Panc1 (cell line): ENCODE measurements around the gene COL4A1. TPM values are rescaled to one million over a fixed set of nuclear protein-coding genes. Genes with fewer than 3 reads are reported as not detected.

Source experiments
- ATAC-seq: fragments of 200-7000 bp; cut with Tn5 transposase; 2 replicates; pipeline ENCODE4 v1.9.1; 2020; ENCODE audit warnings: mild to moderate bottlenecking, moderate library complexity
- BruUV-seq: library from RNA; stranded (reverse); fragments of 400-500 nt; replicated peaks from 2 replicates; lab custom pipeline; 2021; lab: Mats Ljungman, UMichigan
- CTCF ChIA-PET: fragments of 300-600 bp; sonication (Branson Sonifier 250); formaldehyde crosslinking; loops from one replicate; lab custom pipeline; 2022; ENCODE audit warnings: antibody characterized with exemption; lab: Charles Lee
- POLR2A ChIA-PET: fragments of 300-600 bp; sonication (Branson Sonifier 250); formaldehyde crosslinking; loops from one replicate; lab custom pipeline; 2022; ENCODE audit warnings: antibody characterized with exemption; lab: Charles Lee
- DNase-seq: peaks from one replicate; pipeline ENCODE4 v3.0.0-alpha.2; 2010; ENCODE audit warnings: low read depth, low spot score
- H3K27ac ChIP-seq: 2 replicates; pipeline ENCODE4 v1.5.1; 2011; ENCODE audit warnings: mild to moderate bottlenecking, low read length, inconsistent platforms
- H3K27me3 ChIP-seq: fragments of 200-500 bp; sonication (Bioruptor generic); 2 replicates; pipeline ENCODE4 v1.6.0; 2014; ENCODE audit warnings: low read length, inconsistent platforms; ENCODE audit not compliant: control insufficient read depth, insufficient read depth
- H3K36me3 ChIP-seq: fragments of 200-500 bp; sonication (Bioruptor generic); 2 replicates; pipeline ENCODE4 v1.5.1; 2014; ENCODE audit warnings: inconsistent platforms, mild to moderate bottlenecking, low read length, moderate library complexity; ENCODE audit not compliant: control insufficient read depth, insufficient read depth
- H3K4me1 ChIP-seq: 2 replicates; pipeline ENCODE4 v1.5.1; 2011; ENCODE audit warnings: inconsistent platforms, mild to moderate bottlenecking, low read length, moderate library complexity; ENCODE audit not compliant: control insufficient read depth, insufficient read depth
- H3K4me3 ChIP-seq, 2 experiments: 2 replicates each; pipeline ENCODE4 v1.5.1; 2011 to 2012; ENCODE audit warnings: low read depth in 2 of 2, low read length in 2 of 2, mild to moderate bottlenecking in 2 of 2, inconsistent platforms in 1 of 2, moderate library complexity in 1 of 2
- H3K9me3 ChIP-seq: fragments of 200-500 bp; sonication (Bioruptor generic); 2 replicates; pipeline ENCODE4 v1.5.1; 2014; ENCODE audit warnings: low read depth, mild to moderate bottlenecking, inconsistent platforms, low read length, moderate library complexity; ENCODE audit not compliant: control insufficient read depth, insufficient read depth
- CTCF ChIP-seq: fragments of 450-650 bp; IDR thresholded peaks from 2 replicates; pipeline ENCODE4 v1.5.1; 2017; ENCODE audit warnings: mild to moderate bottlenecking
- POLR2AphosphoS5 ChIP-seq: IDR thresholded peaks from 2 replicates; pipeline ENCODE4 v1.6.1; 2012; ENCODE audit warnings: mild to moderate bottlenecking, low read depth, low read length, moderate library complexity
- SIN3A ChIP-seq: IDR thresholded peaks from 2 replicates; pipeline ENCODE4 v1.6.1; 2012; ENCODE audit warnings: low read depth, mild to moderate bottlenecking, low read length, moderate library complexity, borderline replicate concordance; ENCODE audit not compliant: insufficient read depth
- TCF7L2 ChIP-seq: IDR thresholded peaks from 2 replicates; pipeline ENCODE4 v1.6.1; 2011; ENCODE audit warnings: mild to moderate bottlenecking, low read depth, low read length, inconsistent platforms
- in situ Hi-C: cut with HindIII; loops from 2 replicates; pipeline ENCODE4 v1.10.0; 2016; ENCODE audit warnings: low sequenced_read_pairs, low pct_unique_long_range_greater_than_20kb
- intact Hi-C: fragments of 100-400 bp; cut with micrococcal nuclease; formaldehyde crosslinking; loops from one replicate; pipeline ENCODE4 v1.10.0; 2022; ENCODE audit not compliant: unreplicated experiment
- total RNA-seq: library from RNA; stranded (reverse); gene quantifications from one replicate; pipeline ENCODE4 v1.2.1, GENCODE V29; 2021; ENCODE audit not compliant: unreplicated experiment
- TF ChIP-seq, protein P1 (sequence below), 2 experiments: IDR thresholded peaks; 2 replicates each; pipeline ENCODE4 v1.6.1; 2011 to 2012; ENCODE audit warnings: low read depth in 2 of 2, control low read depth in 1 of 2, low read length in 1 of 2, mild to moderate bottlenecking in 1 of 2, moderate library complexity in 1 of 2; ENCODE audit not compliant: insufficient read depth in 1 of 2

Gene COL4A1
- total RNA-seq, 1 experiment from 2014 or later: 1.1 TPM

GRCh38 chr13:110297766-110298504, 9.0 kb downstream of the COL4A1 start:
- intact Hi-C loops: no loop called here
- no peaks in the 10 kb centered on the region; the same call in 1 of the 2 replicates for H3K27me3 ChIP-seq
- no peaks in the 10 kb centered on the region for H3K4me1 ChIP-seq
- ChIA-PET CTCF (no interaction called here), POLR2A (interaction anchor here (0.6 to 0.7 kb wide), 2 partner anchors 65 to 537 kb away, joined by 3 to 7 read pairs; no protein-coding TSS in a partner anchor)
- no peak overlapping the region for H3K27ac ChIP-seq
- TF ChIP-seq SIN3A (no peak), TCF7L2 (no peak), CTCF (no peak), POLR2AphosphoS5 (no peak)
- TF ChIP-seq, protein P1, sequence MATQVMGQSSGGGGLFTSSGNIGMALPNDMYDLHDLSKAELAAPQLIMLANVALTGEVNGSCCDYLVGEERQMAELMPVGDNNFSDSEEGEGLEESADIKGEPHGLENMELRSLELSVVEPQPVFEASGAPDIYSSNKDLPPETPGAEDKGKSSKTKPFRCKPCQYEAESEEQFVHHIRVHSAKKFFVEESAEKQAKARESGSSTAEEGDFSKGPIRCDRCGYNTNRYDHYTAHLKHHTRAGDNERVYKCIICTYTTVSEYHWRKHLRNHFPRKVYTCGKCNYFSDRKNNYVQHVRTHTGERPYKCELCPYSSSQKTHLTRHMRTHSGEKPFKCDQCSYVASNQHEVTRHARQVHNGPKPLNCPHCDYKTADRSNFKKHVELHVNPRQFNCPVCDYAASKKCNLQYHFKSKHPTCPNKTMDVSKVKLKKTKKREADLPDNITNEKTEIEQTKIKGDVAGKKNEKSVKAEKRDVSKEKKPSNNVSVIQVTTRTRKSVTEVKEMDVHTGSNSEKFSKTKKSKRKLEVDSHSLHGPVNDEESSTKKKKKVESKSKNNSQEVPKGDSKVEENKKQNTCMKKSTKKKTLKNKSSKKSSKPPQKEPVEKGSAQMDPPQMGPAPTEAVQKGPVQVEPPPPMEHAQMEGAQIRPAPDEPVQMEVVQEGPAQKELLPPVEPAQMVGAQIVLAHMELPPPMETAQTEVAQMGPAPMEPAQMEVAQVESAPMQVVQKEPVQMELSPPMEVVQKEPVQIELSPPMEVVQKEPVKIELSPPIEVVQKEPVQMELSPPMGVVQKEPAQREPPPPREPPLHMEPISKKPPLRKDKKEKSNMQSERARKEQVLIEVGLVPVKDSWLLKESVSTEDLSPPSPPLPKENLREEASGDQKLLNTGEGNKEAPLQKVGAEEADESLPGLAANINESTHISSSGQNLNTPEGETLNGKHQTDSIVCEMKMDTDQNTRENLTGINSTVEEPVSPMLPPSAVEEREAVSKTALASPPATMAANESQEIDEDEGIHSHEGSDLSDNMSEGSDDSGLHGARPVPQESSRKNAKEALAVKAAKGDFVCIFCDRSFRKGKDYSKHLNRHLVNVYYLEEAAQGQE (IDR thresholded peaks at IDR 0.05; ENCODE audit: insufficient read depth in 1 of 2, low read depth in 2 of 2, low read length in 1 of 2): no peak
- DNase-seq (no peak), ATAC-seq (no peak)
- BruUV-seq: no TSS peak
- in situ Hi-C loops: no loop called here
- no peaks in the 10 kb centered on the region for H3K36me3 ChIP-seq
- H3K4me3 ChIP-seq: no peak overlapping the region
- no peaks in the 10 kb centered on the region for H3K9me3 ChIP-seq

GRCh38 chr13:110297011-110297410, 9.9 kb downstream of the COL4A1 start:
- CTCF ChIA-PET: no interaction called here
- Histone ChIP-seq H3K27me3 (no peaks in the 10 kb centered on the region; the same call in 1 of the 2 replicates), H3K9me3 (no peaks in the 10 kb centered on the region), H3K4me3 (no peak overlapping the region), H3K27ac (no peak overlapping the region), H3K36me3 (no peaks in the 10 kb centered on the region), H3K4me1 (no peaks in the 10 kb centered on the region)
- BruUV-seq: no TSS peak
- POLR2A ChIA-PET: interaction anchor here (0.6 to 0.7 kb wide), 2 partner anchors 64 to 538 kb away, joined by 3 to 7 read pairs; no protein-coding TSS in a partner anchor
- DNase-seq: no peak
- in situ Hi-C loops (no loop called here), intact Hi-C loops (no loop called here)
- ATAC-seq: no peak
- TF ChIP-seq TCF7L2 (no peak), CTCF (no peak), POLR2AphosphoS5 (no peak), SIN3A (no peak)
- TF ChIP-seq, protein P1 (IDR thresholded peaks at IDR 0.05; ENCODE audit: insufficient read depth in 1 of 2, low read depth in 2 of 2, low read length in 1 of 2): no peak
